Measurements from ENCODE around the gene KANSL3.
A peak's percentile ranks its signal among the peaks of the same experiment; 100 is the strongest.
"Not testable (repeated sequence)": the region's sequence is repeated elsewhere in the genome, so short reads cannot be mapped to it uniquely, and the experiment has no call there.

Gene KANSL3

GRCh38 chr2:96638144-96639121 lies at the start of gene KANSL3:
Gene KANSL3 (minus strand): TSS chr2:96638312. CDS start chr2:96637135, 1,177 bp downstream.
- DNase-seq: peak; percentile 90 to 91

- DNase-seq: no peak
These were observed 49.2 kb upstream of the KANSL3 start for GRCh38 chr2:96687266-96687665.

- DNase-seq: no peak
These were observed 47.7 kb upstream of the KANSL3 start for GRCh38 chr2:96685577-96686459.

DNA sequence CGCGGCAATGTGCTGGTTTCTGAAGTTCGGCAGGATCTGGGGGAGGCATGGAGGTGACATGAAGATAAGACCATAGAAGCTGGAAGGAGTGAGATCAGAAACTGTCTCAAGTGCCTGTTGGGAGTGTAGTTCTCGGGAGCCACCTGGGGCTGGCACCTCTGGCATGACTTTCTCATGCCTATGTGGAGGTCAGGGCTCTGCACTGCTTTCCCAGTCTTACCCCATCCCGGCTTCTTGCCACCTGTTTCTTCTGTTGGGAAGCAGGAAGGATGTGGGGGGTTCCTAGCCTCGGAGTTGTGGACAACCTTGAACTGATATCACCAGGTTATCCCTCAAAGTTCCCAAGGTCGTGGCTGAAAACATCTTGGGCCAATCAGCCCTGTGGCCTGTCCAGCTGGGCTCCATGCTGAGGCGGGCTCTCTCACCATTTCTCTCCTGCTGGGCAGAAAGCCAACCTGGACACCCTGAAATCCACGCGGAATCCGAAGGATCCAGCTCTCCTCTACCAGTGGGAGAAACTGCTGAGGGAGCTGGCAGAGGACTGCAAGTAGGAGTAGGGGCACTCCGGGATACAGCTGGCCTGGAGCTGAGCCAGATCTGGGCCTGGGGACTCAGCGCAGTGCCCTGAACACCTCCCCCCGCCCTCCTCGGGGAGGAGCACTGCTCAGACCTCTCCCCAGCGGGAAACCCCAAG lies 46.9 kb upstream of the KANSL3 start:
- no peak for DNase-seq

DNA sequence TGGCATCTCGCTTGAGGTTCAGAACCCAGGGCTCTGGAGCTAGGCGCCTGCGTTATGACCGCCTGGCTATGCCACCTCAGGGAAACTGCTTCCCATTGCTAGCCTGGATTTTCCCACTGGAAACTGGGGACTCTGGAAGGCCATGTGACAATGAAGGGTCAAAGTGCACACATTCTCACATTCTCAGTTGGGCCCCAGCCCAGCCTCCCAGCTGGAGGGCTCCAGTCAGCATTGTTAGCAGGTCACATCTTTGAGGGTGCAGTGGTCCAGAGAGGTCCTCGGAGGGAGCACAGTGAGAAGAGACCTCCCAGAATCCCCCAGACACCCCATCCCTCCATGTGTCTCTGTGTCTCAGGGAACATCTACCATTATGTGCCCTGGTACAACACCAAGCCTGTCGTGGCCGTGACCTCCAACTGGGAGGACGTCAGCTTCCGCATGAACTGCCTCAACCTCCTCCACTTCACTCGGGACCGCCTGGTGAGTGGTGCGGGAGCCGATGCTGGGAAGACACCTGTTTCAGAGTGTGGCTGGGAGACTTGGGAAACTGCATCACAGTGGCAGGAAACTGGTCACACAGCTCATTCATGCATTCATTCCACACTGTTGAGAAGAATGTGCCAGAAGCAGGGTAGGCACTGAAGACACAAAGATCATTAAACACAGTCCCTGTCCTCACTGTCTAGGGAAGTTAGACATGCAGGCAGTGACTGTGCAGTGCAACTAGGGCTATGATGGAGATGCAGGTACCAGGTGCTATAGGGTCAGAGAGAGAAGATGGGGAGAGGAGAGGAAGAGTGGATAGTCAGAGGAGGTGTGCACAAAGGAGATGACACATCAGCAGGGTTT lies 46.1 kb upstream of the KANSL3 start:
- no peak for DNase-seq

GRCh38 chr2:96683307-96683706 lies 45.2 kb upstream of the KANSL3 start:
- DNase-seq: no peak

GRCh38 chr2:96681540-96681939 lies 43.4 kb upstream of the KANSL3 start:
- no peak for DNase-seq

- no peak for DNase-seq
These were observed 42.5 kb upstream of the KANSL3 start for GRCh38 chr2:96680561-96681141.

- DNase-seq: no peak
These were observed 41.7 kb upstream of the KANSL3 start for GRCh38 chr2:96679848-96680247.

GRCh38 chr2:96669539-96670215 lies 31.6 kb upstream of the KANSL3 start:
- no peak for DNase-seq

GRCh38 chr2:96668771-96669170 lies 30.7 kb upstream of the KANSL3 start:
- DNase-seq: no peak

GRCh38 chr2:96665717-96666116 lies 27.6 kb upstream of the KANSL3 start:
- DNase-seq: not testable (repeated sequence)

DNA sequence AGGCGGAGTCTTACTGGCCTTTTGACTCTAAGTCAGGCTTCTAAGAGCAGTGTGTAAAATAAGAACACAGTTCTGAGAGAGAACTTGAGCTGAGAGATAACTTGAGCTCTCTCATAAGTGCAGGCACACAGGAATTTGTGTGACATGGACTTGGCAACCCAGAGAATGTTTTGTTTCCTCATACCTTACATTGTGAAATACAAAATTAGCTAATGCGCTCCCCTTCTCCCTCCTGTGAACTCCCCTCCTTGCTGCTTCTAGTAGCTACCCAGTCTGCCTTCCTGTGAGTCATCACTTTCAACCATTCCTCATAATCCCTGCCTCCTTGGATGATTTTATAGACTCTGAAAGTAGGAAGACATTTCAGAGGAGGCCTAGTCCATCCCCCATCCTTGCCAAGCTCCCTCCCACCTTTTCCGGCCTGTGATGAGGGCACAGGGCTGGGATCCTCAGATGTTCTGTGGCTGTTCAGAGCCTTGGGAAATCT lies 27.0 kb upstream of the KANSL3 start:
- DNase-seq: no peak

DNA sequence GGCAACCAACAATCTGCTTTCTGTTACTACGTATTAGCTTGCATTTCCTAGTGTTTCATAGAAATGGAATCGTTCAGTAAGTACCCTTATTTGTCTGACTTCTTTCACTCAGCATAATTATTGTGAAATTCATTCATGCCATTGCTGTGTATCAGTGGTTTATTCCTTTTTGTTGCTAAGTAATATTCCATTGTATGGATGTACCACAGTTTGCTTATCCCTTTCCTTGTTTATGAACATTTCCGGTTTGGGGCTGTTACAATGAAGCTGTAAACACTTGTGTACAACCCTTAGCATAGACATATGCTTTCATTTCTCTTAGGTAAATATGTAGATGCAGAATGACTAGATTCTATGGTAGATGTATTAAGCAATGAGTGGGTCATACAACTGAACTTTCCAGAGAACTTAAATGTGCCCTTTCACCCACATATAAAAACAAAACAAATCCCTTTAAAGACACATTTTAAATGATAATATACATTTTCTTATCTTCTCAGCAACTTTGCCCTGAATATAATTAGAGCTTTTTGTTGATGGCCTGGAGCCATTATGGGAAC lies 26.3 kb upstream of the KANSL3 start:
- DNase-seq: no peak

GRCh38 chr2:96663829-96664228 lies 25.7 kb upstream of the KANSL3 start:
- DNase-seq: no peak

DNA sequence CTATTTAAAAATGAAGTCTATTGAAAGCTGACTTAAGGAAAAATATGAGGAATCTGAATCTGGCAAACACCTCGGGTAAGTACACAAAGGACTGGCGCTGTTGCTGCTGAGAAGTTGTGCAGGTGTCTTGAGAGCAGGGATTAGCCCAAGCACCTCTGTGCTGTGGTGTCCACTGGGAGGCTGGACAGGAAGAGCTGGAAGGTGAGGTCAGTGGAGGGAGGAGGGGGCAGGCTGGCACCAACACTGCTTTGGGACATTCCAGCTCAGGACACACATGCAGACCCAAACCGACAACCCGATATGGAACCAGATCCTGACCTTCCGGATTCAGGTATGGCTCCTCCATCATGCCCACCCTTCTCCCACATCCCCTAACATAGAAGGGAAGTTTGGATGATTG lies 25.1 kb upstream of the KANSL3 start:
- DNase-seq: no peak

DNA sequence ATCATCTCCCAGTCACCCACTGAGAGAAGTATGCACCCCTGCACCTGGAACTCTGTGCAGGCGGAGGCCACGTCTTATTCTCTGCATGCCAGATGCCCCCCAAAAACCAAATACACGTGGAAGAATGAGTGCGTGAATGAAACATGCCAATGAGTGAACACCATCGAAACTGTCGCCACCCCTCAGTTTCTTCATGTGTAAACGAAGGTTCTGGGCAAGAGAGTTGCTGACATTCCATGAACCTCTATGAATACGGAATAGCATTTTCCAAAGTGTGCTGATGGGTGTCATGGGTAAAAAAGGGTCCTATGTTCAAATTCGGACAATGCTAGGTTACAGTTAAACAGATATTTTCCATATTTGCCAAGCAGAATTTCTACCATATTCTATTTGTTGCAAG lies 24.2 kb upstream of the KANSL3 start:
- DNase-seq: no peak

GRCh38 chr2:96661324-96661723 lies 23.2 kb upstream of the KANSL3 start:
- DNase-seq: no peak

DNA sequence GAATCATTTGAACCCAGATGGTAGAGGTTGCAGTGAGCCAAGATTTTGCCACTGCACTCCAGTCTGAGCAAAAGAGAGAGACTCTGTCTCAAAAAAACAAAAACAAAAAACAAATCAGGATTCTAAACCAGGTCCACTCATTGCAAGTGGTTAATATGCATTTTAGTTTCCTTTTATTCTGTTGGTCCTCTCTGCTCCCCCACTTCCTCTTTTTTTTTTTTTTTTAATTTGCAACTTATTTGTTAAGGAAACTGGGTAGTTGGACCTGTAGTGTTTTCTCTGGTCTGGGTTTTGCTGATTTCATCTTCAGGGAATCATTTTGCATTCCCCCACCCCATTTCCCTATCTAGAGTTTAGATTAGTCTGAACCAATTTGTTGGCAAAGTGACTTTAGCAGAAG lies 18.4 kb upstream of the KANSL3 start:
- no peak for DNase-seq

GRCh38 chr2:96655526-96655925 lies 17.4 kb upstream of the KANSL3 start:
- DNase-seq: no peak
